ENCODE measurements around the gene MED25. TPM values are rescaled to one million over a fixed set of nuclear protein-coding genes. Genes with fewer than 3 reads are reported as not detected.
A peak's percentile ranks its signal among the peaks of the same experiment; 100 is the strongest.

The MED25 gene
- total RNA-seq, 3 donors from 2014 or later (not counting 1 experiment from before 2014, with no cell fraction given): 64.2 to 132 (median 69.5) TPM

GRCh38 chr19:49799271-49799797 is 18.8 kb upstream of the MED25 start:
- DNase-seq: no peak
- Mint-ChIP-seq H3K36me3 (no peaks in the 10 kb centered on the region), H3K27ac (no peak overlapping the region), H3K4me3 (no peak overlapping the region), H3K4me1 (no peaks in the 10 kb centered on the region), H3K9me3 (no peaks in the 10 kb centered on the region), H3K27me3 (ENCODE audit: low read depth in 2 of 2) (no peaks in the 10 kb centered on the region)
- intact Hi-C loops (cut with micrococcal nuclease): no loop called here
- Histone ChIP-seq H3K27ac (ENCODE audit: low read length) (no peak overlapping the region), H3K27me3 (ENCODE audit: control insufficient read depth, insufficient read depth, low read length) (no peaks in the 10 kb centered on the region), H3K4me1 (ENCODE audit: control insufficient read depth, insufficient read depth, low read length) (no peaks in the 10 kb centered on the region), H3K9me3 (ENCODE audit: control insufficient read depth, insufficient read depth, low read length) (no peaks in the 10 kb centered on the region), H3K36me3 (ENCODE audit: control insufficient read depth, insufficient read depth, low read length) (peaks cover 82% of the 10 kb centered on the region), H3K4me3 (ENCODE audit: low read length) (no peak overlapping the region)
- 98% methylated on average over 28 of the region's 28 CpGs for WGBS (ENCODE audit: insufficient coverage)
- no peak for ATAC-seq
- no peak for TF ChIP-seq CTCF (IDR thresholded peaks at IDR 0.05)

- no peaks in the 10 kb centered on the region for H3K36me3 Mint-ChIP-seq
- peak in 1 of 2 donors; percentile 45 for DNase-seq
- H3K9me3 Mint-ChIP-seq: no peaks in the 10 kb centered on the region
These were observed 18.2 kb upstream of the MED25 start for GRCh38 chr19:49799798-49800376.

GRCh38 chr19:49800771-49801170 is 17.3 kb upstream of the MED25 start:
- no peak overlapping the region for H3K4me3 Mint-ChIP-seq
- Histone ChIP-seq H3K4me1 (ENCODE audit: control insufficient read depth, insufficient read depth, low read length) (no peaks in the 10 kb centered on the region), H3K36me3 (ENCODE audit: control insufficient read depth, insufficient read depth, low read length) (peaks cover 77% of the 10 kb centered on the region), H3K27ac (ENCODE audit: low read length) (no peak overlapping the region), H3K27me3 (ENCODE audit: control insufficient read depth, insufficient read depth, low read length) (no peaks in the 10 kb centered on the region), H3K9me3 (ENCODE audit: control insufficient read depth, insufficient read depth, low read length) (no peaks in the 10 kb centered on the region), H3K4me3 (ENCODE audit: low read length) (no peak overlapping the region)
- ATAC-seq (no peak), DNase-seq (no peak)
- H3K36me3 Mint-ChIP-seq: no peaks in the 10 kb centered on the region
- no peaks in the 10 kb centered on the region for H3K9me3 Mint-ChIP-seq
- 96% methylated on average over 10 of the region's 10 CpGs for WGBS (ENCODE audit: insufficient coverage)
- no peak for TF ChIP-seq CTCF (IDR thresholded peaks at IDR 0.05)
- no peak overlapping the region for H3K27ac Mint-ChIP-seq
- no peaks in the 10 kb centered on the region for H3K4me1 Mint-ChIP-seq
- no peaks in the 10 kb centered on the region for H3K27me3 Mint-ChIP-seq (ENCODE audit: low read depth in 2 of 2)
- intact Hi-C loops (cut with micrococcal nuclease): no loop called here

More at GRCh38 chr19:49799798-49800376, 18.2 kb upstream of the MED25 start:
- H3K4me3 Mint-ChIP-seq: no peak overlapping the region
- Histone ChIP-seq H3K4me3 (ENCODE audit: low read length) (no peak overlapping the region), H3K9me3 (ENCODE audit: control insufficient read depth, insufficient read depth, low read length) (no peaks in the 10 kb centered on the region), H3K36me3 (ENCODE audit: control insufficient read depth, insufficient read depth, low read length) (peaks cover 83% of the 10 kb centered on the region), H3K4me1 (ENCODE audit: control insufficient read depth, insufficient read depth, low read length) (no peaks in the 10 kb centered on the region), H3K27me3 (ENCODE audit: control insufficient read depth, insufficient read depth, low read length) (no peaks in the 10 kb centered on the region), H3K27ac (ENCODE audit: low read length) (no peak overlapping the region)
- H3K4me1 Mint-ChIP-seq: no peaks in the 10 kb centered on the region
- no peak overlapping the region for H3K27ac Mint-ChIP-seq
- no peaks in the 10 kb centered on the region for H3K27me3 Mint-ChIP-seq (ENCODE audit: low read depth in 2 of 2)
- 97% methylated on average over 25 of the region's 25 CpGs for whole genome bisulfite sequencing (ENCODE audit: insufficient coverage)
- ATAC-seq: peak in 1 of 3 donors; percentile 20
- TF ChIP-seq CTCF (IDR thresholded peaks at IDR 0.05): no peak
- intact Hi-C loops (cut with micrococcal nuclease): no loop called here

- Histone ChIP-seq H3K27me3 (ENCODE audit: control insufficient read depth, insufficient read depth, low read length) (no peaks in the 10 kb centered on the region), H3K36me3 (ENCODE audit: control insufficient read depth, insufficient read depth, low read length) (peaks cover 74% of the 10 kb centered on the region), H3K9me3 (ENCODE audit: control insufficient read depth, insufficient read depth, low read length) (no peaks in the 10 kb centered on the region), H3K4me3 (ENCODE audit: low read length) (no peak overlapping the region), H3K4me1 (ENCODE audit: control insufficient read depth, insufficient read depth, low read length) (no peaks in the 10 kb centered on the region), H3K27ac (ENCODE audit: low read length) (no peak overlapping the region)
- TF ChIP-seq CTCF (IDR thresholded peaks at IDR 0.05): no peak
- 96% methylated on average over 31 of the region's 32 CpGs for WGBS (ENCODE audit: insufficient coverage)
- no peak for ATAC-seq
- H3K9me3 Mint-ChIP-seq: no peaks in the 10 kb centered on the region
- intact Hi-C loops (cut with micrococcal nuclease): no loop called here
- H3K4me1 Mint-ChIP-seq: no peaks in the 10 kb centered on the region
- no peaks in the 10 kb centered on the region for H3K36me3 Mint-ChIP-seq
- no peak for DNase-seq
- H3K27ac Mint-ChIP-seq: no peak overlapping the region
- H3K27me3 Mint-ChIP-seq (ENCODE audit: low read depth in 2 of 2): no peaks in the 10 kb centered on the region
- no peak overlapping the region for H3K4me3 Mint-ChIP-seq
These were observed 16.6 kb upstream of the MED25 start for GRCh38 chr19:49801401-49801888.

Data from natural killer cell (primary cell).